ENCODE measurements around the gene CDKL1.

DNA sequence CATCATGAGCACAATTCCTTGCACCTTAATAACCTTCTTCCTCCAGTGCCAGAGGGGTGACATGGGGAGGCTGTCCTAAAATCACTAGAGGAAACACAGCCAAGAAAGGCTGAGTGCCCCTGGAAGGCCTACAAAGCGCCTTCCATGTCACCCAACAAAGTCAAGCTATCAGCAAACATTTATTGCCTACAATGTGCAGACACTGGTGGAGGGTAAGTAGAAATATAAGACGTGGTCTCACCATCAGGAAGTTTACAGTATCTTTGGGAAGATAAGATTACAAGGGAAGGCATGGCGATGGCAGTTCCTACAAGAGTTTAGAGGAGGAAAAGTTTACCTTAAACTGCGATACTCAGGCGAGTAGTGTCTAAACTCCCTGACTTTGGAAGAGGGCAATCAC, 56.6 kb downstream of the CDKL1 start:
- TF ChIP-seq, protein P1, sequence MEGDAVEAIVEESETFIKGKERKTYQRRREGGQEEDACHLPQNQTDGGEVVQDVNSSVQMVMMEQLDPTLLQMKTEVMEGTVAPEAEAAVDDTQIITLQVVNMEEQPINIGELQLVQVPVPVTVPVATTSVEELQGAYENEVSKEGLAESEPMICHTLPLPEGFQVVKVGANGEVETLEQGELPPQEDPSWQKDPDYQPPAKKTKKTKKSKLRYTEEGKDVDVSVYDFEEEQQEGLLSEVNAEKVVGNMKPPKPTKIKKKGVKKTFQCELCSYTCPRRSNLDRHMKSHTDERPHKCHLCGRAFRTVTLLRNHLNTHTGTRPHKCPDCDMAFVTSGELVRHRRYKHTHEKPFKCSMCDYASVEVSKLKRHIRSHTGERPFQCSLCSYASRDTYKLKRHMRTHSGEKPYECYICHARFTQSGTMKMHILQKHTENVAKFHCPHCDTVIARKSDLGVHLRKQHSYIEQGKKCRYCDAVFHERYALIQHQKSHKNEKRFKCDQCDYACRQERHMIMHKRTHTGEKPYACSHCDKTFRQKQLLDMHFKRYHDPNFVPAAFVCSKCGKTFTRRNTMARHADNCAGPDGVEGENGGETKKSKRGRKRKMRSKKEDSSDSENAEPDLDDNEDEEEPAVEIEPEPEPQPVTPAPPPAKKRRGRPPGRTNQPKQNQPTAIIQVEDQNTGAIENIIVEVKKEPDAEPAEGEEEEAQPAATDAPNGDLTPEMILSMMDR (IDR thresholded peaks at IDR 0.05): no peak
- TF ChIP-seq POLR2A (IDR thresholded peaks at IDR 0.05): no peak
- no peak for TF ChIP-seq EP300 (IDR thresholded peaks at IDR 0.05)
